ENCODE results near the gene WDR77.

DNA sequence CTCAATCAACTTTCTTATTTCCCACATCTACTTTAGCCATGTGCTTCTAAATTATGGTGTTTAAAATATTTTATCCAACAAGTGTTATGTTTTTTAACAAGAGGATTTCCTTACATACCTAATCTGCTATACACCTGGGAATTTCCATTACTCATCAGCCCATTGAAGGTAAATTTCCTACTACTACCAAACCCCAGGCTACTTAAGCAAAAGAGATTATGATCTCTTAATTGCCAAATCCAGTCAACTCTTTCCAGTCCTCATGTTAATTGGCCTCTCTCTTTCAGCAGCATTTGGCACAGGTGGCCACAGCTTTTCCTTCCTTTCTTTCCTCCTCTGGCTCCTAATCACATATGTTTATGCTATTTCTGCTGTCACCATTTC lies 19.7 kb upstream of the WDR77 start:
- no peak for TF ChIP-seq CTCF (IDR thresholded peaks at IDR 0.05; ENCODE audit: insufficient read depth, low read depth, low read length)
- no peak for TF ChIP-seq EZH2 (IDR thresholded peaks at IDR 0.05; ENCODE audit: insufficient read depth, low read length)

Measured in astrocyte (in vitro differentiated cells and primary cell).